K562 (cell line): ENCODE results near the gene DEF6. TPM values are rescaled to one million over a fixed set of nuclear protein-coding genes. Genes with fewer than 3 reads are reported as not detected.

Experiments
- ATAC-seq: fragments of 200-7000 bp; cut with Tn5 transposase; 3 replicates; pipeline ENCODE4 v1.9.1; 2020; ENCODE audit warnings: moderate library complexity
- BruUV-seq: library from RNA; stranded (reverse); fragments of 400-500 nt; replicated peaks from 2 replicates; lab custom pipeline; 2021; lab: Mats Ljungman, UMichigan
- CTCF ChIA-PET: fragments of 300-600 bp; formaldehyde crosslinking; extraction: SDS; loops from one replicate; lab custom pipeline; 2021; ENCODE audit warnings: low intra/inter-chr PET ratio; lab: Yijun Ruan, JAX
- POLR2A ChIA-PET: fragments of 300-600, 350-650 bp; sonication (Branson Sonifier 250); formaldehyde crosslinking; extraction: SDS; loops from one replicate; lab custom pipeline; 2021; ENCODE audit warnings: antibody characterized with exemption, inconsistent platforms; lab: Yijun Ruan, JAX
- DNase-seq, 4 experiments: peaks; one replicate each; pipeline versions ENCODE4 v3.0.0 to v3.0.0-alpha.2; 2011 to 2018; ENCODE audit warnings: low spot score in 3 of 4, mixed read lengths in 3 of 4; ENCODE audit errors: extremely low read depth in 1 of 4
- FAIRE-seq: peaks from 2 replicates; lab custom pipeline; 2011; peaks lifted over from hg19 to GRCh38; lab: Jason Lieb, UNC
- H2AFZ ChIP-seq: 2 replicates; pipeline ENCODE4 v1.6.0; 2011; ENCODE audit warnings: low read depth, low read length, control low read depth, inconsistent platforms
- H3K27ac ChIP-seq: fragments of 200-600 bp; 3 replicates; pipeline ENCODE4 v1.8.0; 2011; ENCODE audit warnings: low read depth, mild to moderate bottlenecking, control low read depth, inconsistent platforms, low read length, moderate library complexity, mixed read lengths; ENCODE audit errors: extremely low read depth
- H3K27me3 ChIP-seq, 2 experiments: fragments of 300-600 bp in 1 of 2; 2 replicates in 1 of 2; 3 replicates in 1 of 2; pipeline versions ENCODE4 v1.6.0 to v1.8.0; 2011; ENCODE audit warnings: inconsistent platforms in 2 of 2, low read length in 2 of 2, mild to moderate bottlenecking in 1 of 2, mixed read lengths in 1 of 2, moderate library complexity in 1 of 2; ENCODE audit not compliant: control insufficient read depth in 2 of 2, insufficient read depth in 2 of 2
- H3K36me3 ChIP-seq: fragments of 300-600 bp; 3 replicates; pipeline ENCODE4 v1.8.0; 2011; ENCODE audit warnings: mild to moderate bottlenecking, low read length, inconsistent platforms; ENCODE audit not compliant: control insufficient read depth, insufficient read depth
- H3K4me1 ChIP-seq, 2 experiments: fragments of 200-600 bp in 1 of 2; replicated peaks in 1 of 2; 2 replicates in 1 of 2; 3 replicates in 1 of 2; pipeline versions ENCODE4 v1.5.1 to v1.8.0; 2011; ENCODE audit warnings: inconsistent platforms in 2 of 2, low read length in 2 of 2, mild to moderate bottlenecking in 1 of 2, mixed read lengths in 1 of 2, moderate library complexity in 1 of 2; ENCODE audit not compliant: control insufficient read depth in 2 of 2, insufficient read depth in 2 of 2
- H3K4me2 ChIP-seq: 2 replicates; pipeline ENCODE4 v1.6.1; 2011; ENCODE audit warnings: low read length, control low read depth, inconsistent platforms, mixed read lengths; ENCODE audit not compliant: insufficient read depth
- H3K4me3 ChIP-seq: fragments of 200-600 bp; sonication (generic), shearing (Covaris generic); 2 replicates; pipeline ENCODE4 v1.5.1; 2016; ENCODE audit warnings: control low read depth, inconsistent platforms
- H3K79me2 ChIP-seq: fragments of 200-600 bp; 3 replicates; pipeline ENCODE4 v1.8.0; 2011; ENCODE audit warnings: low read length, inconsistent platforms; ENCODE audit not compliant: control insufficient read depth, insufficient read depth
- H3K9ac ChIP-seq, 2 experiments: 2 replicates each; pipeline versions ENCODE4 v1.6.0 to v1.6.1; 2011; ENCODE audit warnings: low read depth in 2 of 2, low read length in 2 of 2, control low read depth in 1 of 2, inconsistent platforms in 1 of 2, mild to moderate bottlenecking in 1 of 2, mixed read lengths in 1 of 2; ENCODE audit not compliant: insufficient read depth in 1 of 2
- H3K9me1 ChIP-seq: one replicate; pipeline ENCODE4 v1.6.0; 2011; ENCODE audit warnings: inconsistent platforms, mild to moderate bottlenecking, low read length, moderate library complexity; ENCODE audit not compliant: control insufficient read depth, insufficient read depth
- H3K9me3 ChIP-seq: replicated peaks from 2 replicates; pipeline ENCODE4 v1.5.1; 2011; ENCODE audit warnings: low read depth, low read length, inconsistent platforms; ENCODE audit not compliant: control insufficient read depth, insufficient read depth
- H4K20me1 ChIP-seq: replicated peaks from 2 replicates; pipeline ENCODE4 v1.6.1; 2011; ENCODE audit warnings: low read length, inconsistent platforms, mixed read lengths; ENCODE audit not compliant: control insufficient read depth, insufficient read depth
- CEBPB ChIP-seq: fragments of 450-650 bp; IDR thresholded peaks from 2 replicates; pipeline ENCODE4 v1.6.1; 2016; ENCODE audit warnings: missing genetic modification characterization, missing compliant biosample characterization
- CTBP1 ChIP-seq: fragments of 450-650 bp; IDR thresholded peaks from 2 replicates; pipeline ENCODE4 v1.6.1; 2016; ENCODE audit warnings: borderline replicate concordance
- HOXB6 ChIP-seq: fragments of 250-450 bp; sonication (Bioruptor Pico); IDR thresholded peaks from 2 replicates; pipeline ENCODE4 v1.5.1; 2022; ENCODE audit warnings: mild to moderate bottlenecking, borderline replicate concordance
- KAT7 ChIP-seq: sonication (generic); formaldehyde crosslinking; IDR thresholded peaks from 2 replicates; pipeline ENCODE4 v1.8.0; 2022; ENCODE audit warnings: missing genetic modification reagents, mild to moderate bottlenecking, borderline replicate concordance
- MED1 ChIP-seq: sonication (generic); formaldehyde crosslinking; IDR thresholded peaks from 2 replicates; pipeline ENCODE4 v1.8.1; 2023; ENCODE audit warnings: missing genetic modification reagents, borderline replicate concordance
- NFIC ChIP-seq: fragments of 450-650 bp; IDR thresholded peaks from 2 replicates; pipeline ENCODE4 v1.6.1; 2017; ENCODE audit warnings: mild to moderate bottlenecking, inconsistent platforms
- PCBP1 ChIP-seq: fragments of 200-400 bp; formaldehyde crosslinking; IDR thresholded peaks from 2 replicates; pipeline ENCODE4 v1.6.1; 2018; ENCODE audit warnings: mild to moderate bottlenecking, low read depth, low read length; ENCODE audit not compliant: poor library complexity, severe bottlenecking
- PHF20 ChIP-seq: fragments of 450-650 bp; IDR thresholded peaks from 2 replicates; pipeline ENCODE4 v1.6.1; 2018; ENCODE audit not compliant: partially characterized antibody
- POLR2A ChIP-seq: fragments of 450-650 bp; conservative IDR thresholded peaks from 2 replicates; pipeline ENCODE4 v1.6.1; 2016
- POLR2AphosphoS5 ChIP-seq: IDR thresholded peaks from 2 replicates; pipeline ENCODE4 v1.6.1; 2011; ENCODE audit warnings: mild to moderate bottlenecking, low read depth, low read length, moderate library complexity; ENCODE audit not compliant: control insufficient read depth, insufficient read depth
- PTTG1 ChIP-seq: fragments of 450-650 bp; IDR thresholded peaks from 2 replicates; pipeline ENCODE4 v1.6.1; 2016; ENCODE audit warnings: low read depth, mild to moderate bottlenecking, missing genetic modification characterization, missing compliant biosample characterization
- RBM22 ChIP-seq: fragments of 200-400 bp; formaldehyde crosslinking; IDR thresholded peaks from 2 replicates; pipeline ENCODE4 v1.6.1; 2018; ENCODE audit warnings: low read length, low read depth; ENCODE audit not compliant: poor library complexity, severe bottlenecking
- RBM25 ChIP-seq: fragments of 200-400 bp; formaldehyde crosslinking; IDR thresholded peaks from 2 replicates; pipeline ENCODE4 v1.6.1; 2018; ENCODE audit warnings: low read length, low read depth, moderate library complexity; ENCODE audit not compliant: severe bottlenecking
- SOX6 ChIP-seq: fragments of 450-650 bp; IDR thresholded peaks from 2 replicates; pipeline ENCODE4 v1.6.1; 2014; ENCODE audit warnings: mild to moderate bottlenecking
- ZNF124 ChIP-seq: sonication (generic); formaldehyde crosslinking; IDR thresholded peaks from 2 replicates; pipeline ENCODE4 v1.8.1; 2022; ENCODE audit warnings: missing genetic modification reagents
- ZNF174 ChIP-seq: fragments of 250-450 bp; sonication (Bioruptor Pico); IDR thresholded peaks from 2 replicates; pipeline ENCODE4 v1.4.0; 2020; ENCODE audit warnings: mild to moderate bottlenecking
- WGBS: fragments of 100-300 bp; shearing (Covaris generic); methylation state at CpG from one replicate; pipeline ENCODE4 v1.1.6; 2016; ENCODE audit warnings: low coverage, mixed read lengths; ENCODE audit not compliant: insufficient coverage; ENCODE audit errors: missing lambda C conversion rate; 5-methylcytosine and 5-hydroxymethylcytosine counted together
- in situ Hi-C: fragments of 300-500 bp; cut with MboI; formaldehyde crosslinking; loops from 4 replicates; pipeline ENCODE4 v1.15.0; 2018; ENCODE audit warnings: inconsistent platforms, mixed read lengths
- intact Hi-C: fragments of 100-400 bp; cut with micrococcal nuclease; formaldehyde crosslinking; loops from 2 replicates; pipeline ENCODE4 v1.14.2; 2022
- polyA plus RNA-seq, 8 experiments: library from polyadenylated mRNA; depleted of rRNA in 4 of 8; stranded (reverse) in 5 of 8; unstranded in 3 of 8; fragments of >200 nt; fragmentation: Nextera tagmentation in 2 of 8; fragmentation: Illumina TruSeq in 1 of 8; extraction: Ambion mirVana in 2 of 8; extraction: Trizol in 1 of 8; gene quantifications; 2 replicates each; pipeline versions ENCODE4 v1.2.1 to v1.2.3, GENCODE V29; 2011 to 2014; ENCODE audit warnings: inconsistent platforms in 1 of 8, missing spikeins in 1 of 8
- total RNA-seq, 7 experiments: library from RNA; depleted of rRNA in 6 of 7; stranded (reverse); fragments of >200 nt in 6 of 7; fragmentation: Illumina TruSeq in 2 of 7; extraction: Trizol in 2 of 7; gene quantifications; 2 replicates each; pipeline versions ENCODE4 v1.2.1 to v1.2.3, GENCODE V29; 2011 to 2021; ENCODE audit warnings: low replicate concordance in 1 of 7
- TF ChIP-seq, protein P1 (sequence below): sonication (generic); formaldehyde crosslinking; IDR thresholded peaks from 2 replicates; pipeline ENCODE4 v1.8.1; 2023; ENCODE audit warnings: mild to moderate bottlenecking, missing genetic modification reagents
- TF ChIP-seq, protein P2 (sequence below): sonication (generic); formaldehyde crosslinking; IDR thresholded peaks from 2 replicates; pipeline ENCODE4 v1.8.0; 2022; ENCODE audit warnings: mild to moderate bottlenecking, missing genetic modification reagents

The DEF6 gene
- total and polyA plus RNA-seq, 9 of the 15 experiments (the other 6 are each of a cell fraction or from before 2014, with no cell fraction given) = 1.3 to 44.6 (median 22.7) TPM

DNA sequence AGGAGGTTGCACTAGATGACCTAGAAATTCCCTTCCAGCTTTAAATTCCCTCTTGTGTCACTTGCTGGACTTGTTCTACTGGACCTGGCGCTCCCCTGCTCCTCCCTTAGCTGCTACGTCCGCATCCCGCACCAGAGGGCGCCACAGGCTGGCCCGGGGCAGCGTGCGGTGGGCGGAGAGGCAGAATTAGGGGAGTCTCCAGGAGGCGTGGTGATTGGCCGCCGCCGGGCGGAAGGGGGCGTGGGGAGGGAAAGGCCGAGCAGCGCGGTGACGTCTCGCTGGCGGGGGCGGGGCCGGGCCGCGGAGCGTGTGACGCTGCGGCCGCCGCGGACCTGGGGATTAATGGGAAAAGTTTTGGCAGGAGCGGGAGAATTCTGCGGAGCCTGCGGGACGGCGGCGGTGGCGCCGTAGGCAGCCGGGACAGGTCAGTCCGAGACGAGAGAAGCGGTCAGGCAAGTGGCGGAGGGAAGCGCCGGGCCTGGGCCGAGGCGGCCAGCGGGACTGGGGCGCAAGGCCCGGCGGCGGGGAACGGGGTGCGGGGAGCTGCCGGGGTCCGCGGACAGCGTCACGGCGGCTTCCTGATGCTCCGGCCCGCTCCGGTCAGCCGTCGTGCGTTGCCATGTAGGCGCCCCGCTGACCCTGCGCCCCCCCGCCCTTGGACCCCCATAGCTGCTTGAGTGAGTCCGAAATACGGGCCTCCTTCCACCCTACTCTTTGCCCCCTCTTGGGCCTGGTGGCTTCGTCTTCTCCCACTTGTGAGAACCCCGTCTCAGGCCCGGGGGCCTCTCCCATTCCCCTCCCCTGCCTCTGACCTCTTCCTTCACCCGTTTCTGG is 44.9 kb downstream of the DEF6 start, which contains the start of gene PPARD:
Gene PPARD, plus strand, starts transcription at position 301 of the 834 bp plus-strand sequence. CDS start 68,530 bp downstream, outside the sequence.
- POLR2A ChIA-PET = interaction anchor here (0.6 to 3.5 kb wide), 14 partner anchors 11 to 249 kb away, joined by 3 to 29 read pairs (median 4); partner anchors contain the start of gene ZNF76
- intact Hi-C loops (loop anchor here (1.0 to 2.0 kb wide), 5 partner anchors 20 to 126 kb away; partner anchors contain the start of genes DEF6 and RPL10A), in situ Hi-C loops (loop anchor here (5.0 kb wide), 1 partner anchor 125 kb away; the partner anchor contains the start of gene RPL10A)
- Histone ChIP-seq H2AFZ (peak within 1 kb of the TSS; percentile 89), H3K27me3 (peaks cover 0 to 6% of the 10 kb centered on the region in 2 experiments; a peak in 2 of 5 replicates), H3K4me2 (peak within 1 kb of the TSS; percentile 92), H3K4me1 (peaks cover 26 to 28% of the 10 kb centered on the region in 2 experiments; a peak in 4 of 5 replicates), H3K27ac (peak within 1 kb of the TSS; percentile 72), H3K79me2 (peaks cover 37% of the 10 kb centered on the region), H3K9me3 (no peaks in the 10 kb centered on the region), H3K36me3 (peaks cover 7% of the 10 kb centered on the region; the same call in 1 of the 3 replicates), H4K20me1 (peaks cover 43% of the 10 kb centered on the region), H3K4me3 (peak within 1 kb of the TSS; percentile 73), H3K9me1 (peaks cover 5% of the 10 kb centered on the region), H3K9ac (peak within 1 kb of the TSS; percentile 69 to 98)
- BruUV-seq = no TSS peak
- peak; percentile 97 for ATAC-seq
- peak; percentile 94 for FAIRE-seq
- CTCF ChIA-PET = interaction anchor here (0.6 to 2.7 kb wide), 6 partner anchors 48 to 153 kb away, joined by 3 to 26 read pairs (median 12); partner anchors contain the start of genes FANCE and RPL10A
- peak; percentile 99 to 100 (median 100) for DNase-seq
- under 1% methylated on average over 42 of the region's 77 CpGs for WGBS
- TF ChIP-seq PHF20 (peak; percentile 21), HOXB6 (CRISPR knock-in tag) (no peak), PTTG1 (no peak), POLR2A (peak; percentile 65; the same call in 1 of the 2 replicates), SOX6 (no peak), RBM22 (no peak), POLR2AphosphoS5 (0 out of 2 replicates have a peak, but pooled peaks have one; percentile 48), CEBPB (tag) (no peak), MED1 (CRISPR knock-in tag) (no peak), KAT7 (CRISPR knock-in tag) (no peak; the same call in 1 of the 2 replicates), PCBP1 (peak; percentile 66), CTBP1 (peak; percentile 83), RBM25 (peak; percentile 59), ZNF174 (CRISPR knock-in tag) (no peak), ZNF124 (CRISPR knock-in tag) (no peak), NFIC (0 out of 2 replicates have a peak, but pooled peaks have one; percentile 8)
- TF ChIP-seq, protein P1, sequence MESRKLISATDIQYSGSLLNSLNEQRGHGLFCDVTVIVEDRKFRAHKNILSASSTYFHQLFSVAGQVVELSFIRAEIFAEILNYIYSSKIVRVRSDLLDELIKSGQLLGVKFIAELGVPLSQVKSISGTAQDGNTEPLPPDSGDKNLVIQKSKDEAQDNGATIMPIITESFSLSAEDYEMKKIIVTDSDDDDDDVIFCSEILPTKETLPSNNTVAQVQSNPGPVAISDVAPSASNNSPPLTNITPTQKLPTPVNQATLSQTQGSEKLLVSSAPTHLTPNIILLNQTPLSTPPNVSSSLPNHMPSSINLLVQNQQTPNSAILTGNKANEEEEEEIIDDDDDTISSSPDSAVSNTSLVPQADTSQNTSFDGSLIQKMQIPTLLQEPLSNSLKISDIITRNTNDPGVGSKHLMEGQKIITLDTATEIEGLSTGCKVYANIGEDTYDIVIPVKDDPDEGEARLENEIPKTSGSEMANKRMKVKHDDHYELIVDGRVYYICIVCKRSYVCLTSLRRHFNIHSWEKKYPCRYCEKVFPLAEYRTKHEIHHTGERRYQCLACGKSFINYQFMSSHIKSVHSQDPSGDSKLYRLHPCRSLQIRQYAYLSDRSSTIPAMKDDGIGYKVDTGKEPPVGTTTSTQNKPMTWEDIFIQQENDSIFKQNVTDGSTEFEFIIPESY (CRISPR knock-in tag) = peak; percentile 86
- TF ChIP-seq, protein P2, sequence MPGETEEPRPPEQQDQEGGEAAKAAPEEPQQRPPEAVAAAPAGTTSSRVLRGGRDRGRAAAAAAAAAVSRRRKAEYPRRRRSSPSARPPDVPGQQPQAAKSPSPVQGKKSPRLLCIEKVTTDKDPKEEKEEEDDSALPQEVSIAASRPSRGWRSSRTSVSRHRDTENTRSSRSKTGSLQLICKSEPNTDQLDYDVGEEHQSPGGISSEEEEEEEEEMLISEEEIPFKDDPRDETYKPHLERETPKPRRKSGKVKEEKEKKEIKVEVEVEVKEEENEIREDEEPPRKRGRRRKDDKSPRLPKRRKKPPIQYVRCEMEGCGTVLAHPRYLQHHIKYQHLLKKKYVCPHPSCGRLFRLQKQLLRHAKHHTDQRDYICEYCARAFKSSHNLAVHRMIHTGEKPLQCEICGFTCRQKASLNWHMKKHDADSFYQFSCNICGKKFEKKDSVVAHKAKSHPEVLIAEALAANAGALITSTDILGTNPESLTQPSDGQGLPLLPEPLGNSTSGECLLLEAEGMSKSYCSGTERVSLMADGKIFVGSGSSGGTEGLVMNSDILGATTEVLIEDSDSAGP (CRISPR knock-in tag) = peak; percentile 68; the same call in 1 of the 2 replicates
